GM21515 (cell line): Measurements from ENCODE around the gene GALNS.
"Not testable (repeated sequence)": the region's sequence is repeated elsewhere in the genome, so short reads cannot be mapped to it uniquely, and the experiment has no call there.

Experiments
- ATAC-seq: cut with Tn5 transposase; IDR thresholded peaks from one replicate; pipeline ENCODE4 v1.9.1; 2021; ENCODE audit not compliant: unreplicated experiment

The GALNS gene

DNA sequence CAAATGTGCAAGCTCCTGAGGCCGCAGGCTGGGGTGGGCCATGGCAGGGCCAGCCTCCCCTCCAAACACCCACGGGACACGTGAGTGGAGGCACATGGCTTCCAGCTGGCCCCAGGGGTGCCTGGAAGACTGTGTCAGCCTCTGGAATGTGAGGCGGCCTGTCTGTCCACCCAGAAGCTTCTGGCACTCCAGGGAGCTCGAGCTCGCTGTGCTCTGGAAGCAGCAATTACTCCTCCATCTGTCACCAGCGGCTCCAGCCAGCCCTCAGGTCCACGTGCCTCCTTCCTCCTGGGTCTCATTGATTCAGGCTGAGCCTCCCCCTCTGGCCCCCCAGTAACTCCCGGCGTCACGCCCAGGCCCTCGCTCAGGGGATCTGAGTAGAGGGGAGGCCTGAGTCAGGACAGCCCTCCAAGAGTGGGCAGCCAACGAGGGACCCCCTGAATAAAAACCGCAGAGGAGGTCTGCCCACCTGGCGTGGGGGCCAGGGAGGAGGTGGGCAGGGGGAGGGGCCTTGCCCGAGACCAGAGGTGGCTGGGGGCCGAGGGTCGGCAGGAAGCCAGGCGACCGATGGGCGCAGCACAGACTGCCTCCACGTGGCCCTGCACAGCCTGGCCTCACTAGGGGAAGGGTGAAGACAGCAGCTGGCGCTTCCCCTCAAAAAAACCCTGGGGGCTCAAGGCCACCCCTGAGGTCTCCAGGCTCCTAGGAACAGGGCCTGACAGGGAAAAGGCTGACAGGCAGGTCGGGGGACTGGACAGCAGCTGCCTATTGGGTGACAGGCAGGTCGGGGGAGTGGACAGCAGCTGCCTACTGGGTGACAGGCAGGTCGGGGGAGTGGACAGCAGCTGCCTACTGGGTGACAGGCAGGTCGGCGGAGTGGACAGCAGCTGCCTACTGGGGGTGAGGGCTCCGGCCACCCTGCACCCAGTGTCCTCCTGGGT lies 83.6 kb downstream of the GALNS start:
- ATAC-seq, result no peak

DNA sequence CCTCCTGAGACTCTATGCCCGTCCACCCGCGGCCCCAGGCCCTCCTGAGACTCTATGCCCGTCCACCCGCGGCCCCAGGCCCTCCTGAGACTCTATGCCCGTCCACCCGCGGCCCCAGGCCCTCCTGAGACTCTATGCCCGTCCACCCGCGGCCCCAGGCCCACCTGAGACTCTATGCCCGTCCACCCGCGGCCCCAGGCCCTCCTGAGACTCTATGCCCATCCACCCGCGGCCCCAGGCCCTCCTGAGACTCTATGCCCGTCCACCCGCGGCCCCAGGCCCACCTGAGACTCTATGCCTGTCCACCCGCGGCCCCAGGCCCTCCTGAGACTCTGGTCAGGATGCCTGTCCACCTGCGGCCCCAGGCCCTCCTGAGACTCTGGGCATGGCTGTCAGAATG lies 85.0 kb downstream of the GALNS start:
- not testable (repeated sequence) for ATAC-seq

DNA sequence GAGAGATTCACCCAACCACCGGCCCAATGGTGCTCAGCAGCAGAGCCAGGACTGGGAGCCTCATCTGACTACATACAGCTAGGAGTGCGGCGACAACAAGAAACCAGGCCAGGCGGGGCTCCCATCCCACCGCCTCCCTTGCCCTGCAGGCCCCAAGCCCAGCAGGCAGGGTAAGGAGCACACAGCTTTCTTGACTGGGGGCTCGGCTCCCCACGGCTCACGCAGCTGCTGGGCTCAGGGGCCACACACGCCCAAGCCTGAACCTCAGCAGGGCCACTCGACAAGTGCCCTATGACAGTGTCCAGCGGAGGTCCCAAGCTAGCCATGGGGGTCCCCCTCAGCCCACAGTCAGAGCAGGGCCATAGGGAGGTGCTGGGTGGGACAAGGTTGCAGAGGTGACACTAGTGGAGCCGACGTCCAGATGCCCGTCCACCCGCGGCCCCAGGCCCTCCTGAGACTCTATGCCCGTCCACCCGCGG lies 85.4 kb downstream of the GALNS start:
- no peak for ATAC-seq

DNA sequence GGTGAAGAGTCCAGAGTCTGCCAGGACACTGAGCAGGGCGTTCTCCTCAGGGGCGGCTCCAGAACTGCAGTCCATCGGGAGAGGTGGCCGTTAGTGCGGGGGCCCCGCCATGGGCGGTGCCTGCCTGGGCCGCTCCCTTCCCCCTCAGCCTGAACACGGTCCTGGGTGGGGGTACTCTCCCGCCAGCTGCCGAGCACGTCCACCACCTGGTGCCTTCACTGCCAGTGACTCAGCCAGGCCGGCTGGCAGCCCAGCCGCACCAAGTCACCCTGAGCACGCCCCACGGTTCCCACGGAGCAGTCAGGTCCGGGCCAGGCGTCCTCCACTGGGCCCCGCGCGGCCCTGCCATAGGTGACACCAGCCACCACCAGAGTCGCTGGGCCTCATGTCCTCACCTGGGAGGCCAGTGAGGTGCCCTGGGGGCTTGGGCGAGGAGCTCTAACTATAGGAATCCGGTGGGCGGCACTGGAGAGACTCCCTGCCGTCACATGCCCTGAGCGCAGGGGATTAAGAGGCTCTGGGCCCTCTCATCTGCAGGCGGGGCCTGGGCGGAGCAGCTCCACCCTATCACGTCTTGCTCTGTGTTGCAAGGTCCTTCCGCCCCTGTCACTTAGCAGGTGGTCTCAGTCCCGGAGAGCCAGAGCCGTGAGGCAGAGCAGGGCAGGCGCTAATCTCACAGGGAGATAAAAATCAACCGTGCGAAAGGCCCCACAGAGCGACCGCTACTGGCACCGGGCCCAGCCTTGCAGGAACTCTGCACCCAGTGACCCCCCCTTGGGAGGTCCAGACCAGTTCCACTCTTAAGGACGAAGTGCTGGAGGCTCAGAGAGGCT lies 86.1 kb downstream of the GALNS start:
- no peak for ATAC-seq

DNA sequence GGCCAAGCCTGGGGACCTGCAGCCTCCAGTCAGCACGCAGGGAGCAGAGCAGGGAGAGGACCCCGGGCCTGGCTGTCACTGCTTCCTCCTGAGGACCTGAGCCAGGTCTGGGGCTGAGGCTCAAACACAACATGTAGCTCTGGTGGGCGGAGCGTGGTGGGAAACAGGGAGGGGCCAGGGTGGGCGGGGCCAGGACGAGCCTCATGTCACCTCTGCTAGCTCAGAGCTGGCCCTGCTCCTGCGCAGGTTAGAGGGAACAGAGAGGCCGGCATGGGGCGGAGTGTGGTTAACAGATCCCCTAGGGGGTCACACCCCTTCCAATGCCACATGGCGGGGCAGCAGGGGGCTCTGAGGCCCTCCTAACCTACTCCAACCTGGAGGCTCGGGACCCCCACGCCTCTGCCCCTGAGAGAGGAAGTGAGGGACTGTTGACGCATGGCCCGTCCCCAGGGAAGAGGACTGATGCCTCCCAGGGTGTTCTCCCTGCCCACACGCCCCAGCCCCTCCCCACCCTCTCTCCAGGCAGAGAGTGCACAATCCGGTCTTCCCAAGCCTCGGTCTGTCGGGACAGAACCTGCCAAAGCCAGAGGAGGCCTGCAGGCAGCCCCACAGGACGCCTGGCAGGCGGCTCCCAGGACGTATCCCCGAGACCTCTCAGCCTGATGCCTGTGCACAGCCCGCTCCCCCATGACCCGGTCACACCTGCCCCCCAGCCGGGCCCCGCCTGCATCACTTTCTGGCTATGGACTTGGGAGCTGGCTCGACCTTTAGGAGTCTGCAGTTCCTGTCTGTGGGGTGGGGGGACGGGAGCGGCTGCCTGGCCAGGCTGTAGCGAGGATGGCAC lies 86.9 kb downstream of the GALNS start:
- no peak for ATAC-seq

DNA sequence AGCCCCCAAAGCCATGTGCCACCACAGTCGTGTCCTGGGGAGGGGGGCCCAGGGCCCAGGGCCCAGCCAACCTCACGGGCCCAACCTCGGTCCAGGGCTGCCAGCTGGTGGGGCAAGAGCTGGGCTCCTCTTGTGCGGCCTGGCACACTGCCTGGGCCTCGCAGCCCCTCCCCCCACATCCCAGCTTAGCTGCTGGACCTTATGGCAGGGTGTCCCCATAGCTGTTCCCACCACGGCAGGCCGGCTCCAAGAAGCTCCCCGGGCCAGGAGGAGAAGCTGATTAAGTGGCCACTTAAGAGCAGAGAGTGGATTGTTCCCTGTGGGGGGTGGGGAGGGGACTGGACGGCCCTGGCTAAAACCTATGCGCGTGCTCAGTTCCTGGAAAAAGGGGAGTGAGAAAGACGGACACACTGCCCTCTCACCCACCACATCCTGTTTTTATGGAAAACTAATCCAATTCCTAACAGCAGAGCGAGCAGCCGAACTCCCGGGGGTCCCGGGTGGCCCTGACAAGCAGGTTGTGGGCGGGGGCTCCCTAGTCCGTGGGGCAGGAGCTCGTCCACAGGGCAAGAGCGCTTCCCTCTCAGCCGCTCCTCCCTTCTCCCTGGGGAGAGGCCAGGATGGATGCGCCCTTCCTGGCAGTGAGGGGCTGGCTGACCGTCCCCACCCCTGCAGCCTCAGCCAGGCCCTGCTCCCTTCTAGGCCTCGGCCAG lies 88.5 kb downstream of the GALNS start:
- no peak for ATAC-seq

DNA sequence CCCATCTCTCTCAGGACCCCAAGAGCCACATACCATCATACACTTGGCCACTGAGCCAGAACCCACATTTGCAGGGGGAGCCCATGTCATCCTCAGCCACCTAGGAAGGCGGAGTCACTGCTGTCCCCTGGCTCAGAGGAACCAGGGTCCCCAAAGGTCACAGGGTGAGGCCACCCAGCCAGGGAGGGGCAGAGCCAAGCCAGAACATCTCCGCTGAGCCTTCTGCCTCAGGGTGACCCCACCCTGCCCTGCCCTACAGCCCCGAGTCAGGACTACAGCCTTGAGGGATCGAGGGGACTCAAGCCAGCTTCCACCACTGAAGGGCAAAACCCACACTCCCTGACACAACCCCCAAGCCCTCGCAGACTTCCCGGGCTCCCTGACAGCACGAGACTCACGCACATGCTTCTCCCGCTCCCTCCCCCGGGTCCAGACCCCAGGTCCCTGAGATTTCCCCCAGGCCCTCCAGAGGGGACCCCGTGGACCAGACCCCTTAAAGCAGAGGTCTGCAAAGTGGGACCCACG lies 89.1 kb downstream of the GALNS start:
- no peak for ATAC-seq

DNA sequence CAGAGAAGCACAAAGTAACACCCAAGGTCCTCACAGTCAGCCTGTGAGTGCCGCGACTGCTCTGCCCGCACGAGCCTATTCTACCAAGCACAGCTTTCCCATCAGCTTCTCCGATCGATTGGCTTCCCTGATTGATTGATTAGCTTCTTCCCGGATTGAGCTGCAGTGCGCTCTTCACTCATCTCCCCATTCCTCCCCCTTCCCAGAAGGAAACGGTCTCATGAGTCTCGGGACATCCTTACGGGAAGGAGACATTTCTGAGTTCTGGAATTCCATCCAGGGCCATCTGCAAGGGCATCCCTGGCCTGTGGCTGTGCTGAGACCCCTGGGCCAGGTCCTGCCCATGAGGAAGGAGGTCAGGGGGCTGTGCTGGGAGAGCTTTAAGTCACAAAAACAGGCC lies 89.8 kb downstream of the GALNS start:
- ATAC-seq, result no peak

DNA sequence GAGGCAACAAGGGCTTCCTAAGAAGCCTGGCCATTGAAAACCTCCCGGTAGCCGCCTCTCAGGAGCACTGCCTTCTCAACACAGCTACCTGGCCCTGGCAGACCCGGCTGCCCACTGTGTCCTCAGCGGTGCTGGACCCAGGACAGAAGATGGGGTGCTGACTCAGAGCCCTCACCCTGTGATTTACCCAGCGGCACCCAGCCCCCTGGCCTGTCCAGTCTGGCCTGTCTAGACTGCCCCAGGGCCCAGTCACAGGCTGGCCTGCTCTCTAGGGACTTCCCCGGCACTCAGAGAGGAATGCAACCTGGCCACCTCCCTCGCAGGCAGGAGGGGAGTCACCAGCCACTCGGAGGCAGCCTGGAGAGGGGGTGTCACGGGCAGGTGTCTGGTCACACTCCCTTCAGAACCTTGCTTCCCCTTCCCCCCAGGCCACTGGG lies 91.8 kb downstream of the GALNS start:
- no peak for ATAC-seq

DNA sequence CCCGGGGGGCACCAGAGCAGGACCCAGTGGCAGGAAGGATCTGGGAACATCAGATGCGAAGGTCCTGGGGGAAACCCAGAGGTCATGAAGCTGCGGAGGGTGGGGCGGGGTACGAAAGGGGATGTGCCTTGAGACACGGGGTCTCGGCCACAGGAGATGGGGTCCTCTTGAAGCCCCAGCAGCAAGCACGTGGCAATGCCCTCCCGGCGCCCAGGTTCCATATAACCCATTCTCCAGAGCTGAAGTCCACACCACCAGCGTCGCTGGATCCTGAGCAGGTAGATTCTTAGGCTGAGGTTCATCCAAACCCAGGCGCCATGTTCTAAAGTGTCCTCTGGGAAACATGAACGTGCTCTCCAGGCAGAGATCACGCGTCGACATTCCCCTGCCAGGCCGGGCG lies 92.7 kb downstream of the GALNS start:
- ATAC-seq, result no peak
